Measurements from ENCODE around the gene PTPN9. TPM values are rescaled to one million over a fixed set of nuclear protein-coding genes. Genes with fewer than 3 reads are reported as not detected.
"Not testable (repeated sequence)": the region's sequence is repeated elsewhere in the genome, so short reads cannot be mapped to it uniquely, and the experiment has no call there.

The PTPN9 gene
- total RNA-seq, 6 experiments from 2014 or later = 27.9 to 36.3 (median 33.6) TPM

- H3K9me3 Mint-ChIP-seq = no peaks in the 10 kb centered on the region
- H3K27me3 Mint-ChIP-seq (ENCODE audit: insufficient read depth) = peaks cover 6% of the 10 kb centered on the region; the same call in 1 of the 2 replicates
- H3K36me3 Mint-ChIP-seq (ENCODE audit: low read depth) = 0 out of 2 replicates have a peak, but pooled peaks cover 6% of the 10 kb centered on the region
- peak overlapping the region; percentile 94 for H3K27ac Mint-ChIP-seq
- DNase-seq = peak; percentile 96
- H3K4me1 Mint-ChIP-seq (ENCODE audit: low read depth) = peaks cover 44% of the 10 kb centered on the region
- TF ChIP-seq CTCF (IDR thresholded peaks at IDR 0.05) = peak; percentile 50
- H3K4me3 Mint-ChIP-seq = peak overlapping the region; percentile 99
Observed at GRCh38 chr15:75450307-75451201, 128.6 kb downstream of the PTPN9 start.

- no peak for DNase-seq
- H3K27ac Mint-ChIP-seq = peak overlapping the region; percentile 94
- TF ChIP-seq CTCF (IDR thresholded peaks at IDR 0.05) = no peak
- no peaks in the 10 kb centered on the region for H3K9me3 Mint-ChIP-seq
- peaks cover 6% of the 10 kb centered on the region; the same call in 1 of the 2 replicates for H3K27me3 Mint-ChIP-seq (ENCODE audit: insufficient read depth)
- peaks cover 44% of the 10 kb centered on the region for H3K4me1 Mint-ChIP-seq (ENCODE audit: low read depth)
- peak overlapping the region; percentile 99 for H3K4me3 Mint-ChIP-seq
- 0 out of 2 replicates have a peak, but pooled peaks cover 6% of the 10 kb centered on the region for H3K36me3 Mint-ChIP-seq (ENCODE audit: low read depth)
Observed at GRCh38 chr15:75449585-75450306, 129.4 kb downstream of the PTPN9 start.

GRCh38 chr15:75448171-75448570, 130.9 kb downstream of the PTPN9 start:
- not testable (repeated sequence) for H3K36me3 Mint-ChIP-seq (ENCODE audit: low read depth); DNase-seq; H3K4me3 Mint-ChIP-seq; H3K27me3 Mint-ChIP-seq (ENCODE audit: insufficient read depth); H3K27ac Mint-ChIP-seq; H3K9me3 Mint-ChIP-seq
- peaks cover 53% of the 10 kb centered on the region for H3K4me1 Mint-ChIP-seq (ENCODE audit: low read depth)

- no peak for TF ChIP-seq CTCF (IDR thresholded peaks at IDR 0.05)
- no peak for DNase-seq
- Mint-ChIP-seq H3K4me1 (ENCODE audit: low read depth) (peaks cover 45% of the 10 kb centered on the region), H3K4me3 (no peak overlapping the region), H3K9me3 (no peaks in the 10 kb centered on the region), H3K27ac (no peak overlapping the region), H3K36me3 (ENCODE audit: low read depth) (0 out of 2 replicates have a peak, but pooled peaks cover 6% of the 10 kb centered on the region), H3K27me3 (ENCODE audit: insufficient read depth) (peaks cover 2% of the 10 kb centered on the region; the same call in 1 of the 2 replicates)
Observed at GRCh38 chr15:75446151-75446550, 133.0 kb downstream of the PTPN9 start.

GRCh38 chr15:75445324-75445723, 133.8 kb downstream of the PTPN9 start:
- not testable (repeated sequence) for H3K27ac Mint-ChIP-seq; H3K36me3 Mint-ChIP-seq (ENCODE audit: low read depth); H3K4me3 Mint-ChIP-seq; DNase-seq; H3K27me3 Mint-ChIP-seq (ENCODE audit: insufficient read depth); H3K9me3 Mint-ChIP-seq
- H3K4me1 Mint-ChIP-seq (ENCODE audit: low read depth) = peaks cover 43% of the 10 kb centered on the region

GRCh38 chr15:75443972-75444453, 135.1 kb downstream of the PTPN9 start:
- peak overlapping the region; percentile 45; the same call in 1 of the 2 replicates for H3K27ac Mint-ChIP-seq
- H3K27me3 Mint-ChIP-seq (ENCODE audit: insufficient read depth); H3K9me3 Mint-ChIP-seq; H3K36me3 Mint-ChIP-seq (ENCODE audit: low read depth): not testable (repeated sequence)
- peaks cover 29% of the 10 kb centered on the region for H3K4me1 Mint-ChIP-seq (ENCODE audit: low read depth)
- DNase-seq = peak; percentile 24
- 0 out of 2 replicates have a peak overlapping the region, but pooled peaks have one; percentile 24 for H3K4me3 Mint-ChIP-seq

Data from HFFc6 (cell line).